HepG2 (cell line): ENCODE data around the gene TTC17. TPM values are rescaled to one million over a fixed set of nuclear protein-coding genes. Genes with fewer than 3 reads are reported as not detected.

Experiments used
- AGO1 ChIP-seq: fragments of 200-400 bp; formaldehyde crosslinking; IDR thresholded peaks from 2 replicates; pipeline ENCODE4 v1.6.1; 2017; ENCODE audit warnings: mild to moderate bottlenecking, low read depth, low read length, moderate library complexity; ENCODE audit not compliant: poor library complexity, severe bottlenecking
- CHCHD3 ChIP-seq: sonication (generic); formaldehyde crosslinking; IDR thresholded peaks from 2 replicates; pipeline ENCODE4 v1.8.0; 2022; ENCODE audit warnings: mild to moderate bottlenecking, missing genetic modification reagents, moderate library complexity
- CREBL2 ChIP-seq: sonication (generic); formaldehyde crosslinking; IDR thresholded peaks from 2 replicates; pipeline ENCODE4 v1.8.1; 2023; ENCODE audit warnings: missing genetic modification reagents, mild to moderate bottlenecking, borderline replicate concordance
- HOXD1 ChIP-seq: sonication (generic); formaldehyde crosslinking; IDR thresholded peaks from 2 replicates; pipeline ENCODE4 v1.5.0; 2020; ENCODE audit warnings: missing genetic modification reagents
- NFYB ChIP-seq: sonication (generic); formaldehyde crosslinking; IDR thresholded peaks from 2 replicates; pipeline ENCODE4 v1.4.0; 2020; ENCODE audit warnings: missing genetic modification reagents
- NR0B2 ChIP-seq: sonication (generic); formaldehyde crosslinking; IDR thresholded peaks from 2 replicates; pipeline ENCODE4 v1.4.0; 2020; ENCODE audit warnings: mild to moderate bottlenecking, missing genetic modification reagents
- NR2F1 ChIP-seq, 2 experiments: fragments of 450-650 bp in 1 of 2; formaldehyde crosslinking in 1 of 2; IDR thresholded peaks; 2 replicates each; pipeline versions ENCODE4 v1.5.0 to v1.6.1; 2016 to 2020; ENCODE audit warnings: mild to moderate bottlenecking in 1 of 2, missing compliant biosample characterization in 1 of 2, missing genetic modification reagents in 1 of 2, moderate library complexity in 1 of 2
- POLR2G ChIP-seq: fragments of 200-400 bp; formaldehyde crosslinking; IDR thresholded peaks from 2 replicates; pipeline ENCODE4 v1.6.1; 2018; ENCODE audit warnings: mild to moderate bottlenecking, low read depth, low read length, moderate library complexity
- RNF219 ChIP-seq: sonication (generic); formaldehyde crosslinking; IDR thresholded peaks from 2 replicates; pipeline ENCODE4 v1.5.0; 2020; ENCODE audit warnings: mild to moderate bottlenecking, missing genetic modification reagents
- SETDB1 ChIP-seq: sonication (generic); formaldehyde crosslinking; IDR thresholded peaks from 2 replicates; pipeline ENCODE4 v1.5.1; 2020; ENCODE audit warnings: missing genetic modification reagents, mild to moderate bottlenecking, borderline replicate concordance
- SIN3B ChIP-seq: fragments of 150-350 bp; IDR thresholded peaks from 2 replicates; pipeline ENCODE4 v1.6.1; 2014; ENCODE audit warnings: low read length
- SRY ChIP-seq: sonication (generic); formaldehyde crosslinking; IDR thresholded peaks from 2 replicates; pipeline ENCODE4 v1.8.0; 2022; ENCODE audit warnings: mild to moderate bottlenecking, missing genetic modification reagents
- THAP9 ChIP-seq: sonication (generic); formaldehyde crosslinking; IDR thresholded peaks from 2 replicates; pipeline ENCODE4; 2020; ENCODE audit warnings: missing genetic modification reagents, mild to moderate bottlenecking, borderline replicate concordance
- TOE1 ChIP-seq: sonication (generic); formaldehyde crosslinking; IDR thresholded peaks from 2 replicates; pipeline ENCODE4 v1.4.0; 2020; ENCODE audit warnings: mild to moderate bottlenecking, missing genetic modification reagents
- WIZ ChIP-seq: sonication (generic); formaldehyde crosslinking; IDR thresholded peaks from 2 replicates; pipeline ENCODE4 v1.5.1; 2020; ENCODE audit warnings: mild to moderate bottlenecking, missing genetic modification reagents
- XBP1 ChIP-seq: sonication (generic); formaldehyde crosslinking; IDR thresholded peaks from 2 replicates; pipeline ENCODE4 v1.5.0; 2020; ENCODE audit warnings: missing genetic modification reagents
- ZBTB44 ChIP-seq: sonication (generic); formaldehyde crosslinking; IDR thresholded peaks from 2 replicates; pipeline ENCODE4 v1.4.0; 2020; ENCODE audit warnings: missing genetic modification reagents
- ZNF20 ChIP-seq: sonication (generic); formaldehyde crosslinking; IDR thresholded peaks from 2 replicates; pipeline ENCODE4 v1.4.0; 2020; ENCODE audit warnings: mild to moderate bottlenecking, moderate library complexity, missing genetic modification reagents
- ZNF30 ChIP-seq: sonication (generic); formaldehyde crosslinking; IDR thresholded peaks from 2 replicates; pipeline ENCODE4 v1.5.0; 2020; ENCODE audit warnings: mild to moderate bottlenecking, missing genetic modification reagents
- ZNF501 ChIP-seq: sonication (generic); formaldehyde crosslinking; IDR thresholded peaks from 2 replicates; pipeline ENCODE4 v1.5.1; 2020; ENCODE audit warnings: mild to moderate bottlenecking, moderate library complexity, missing genetic modification reagents
- ZNF713 ChIP-seq: sonication (generic); formaldehyde crosslinking; IDR thresholded peaks from 2 replicates; pipeline ENCODE4 v1.4.0; 2020; ENCODE audit warnings: mild to moderate bottlenecking, missing genetic modification reagents
- polyA plus RNA-seq, 8 experiments: library from polyadenylated mRNA; depleted of rRNA in 3 of 8; stranded (reverse) in 7 of 8; unstranded in 1 of 8; fragments of >200 nt; fragmentation: Illumina TruSeq in 4 of 8; extraction: Trizol in 4 of 8; gene quantifications; 2 replicates each; pipeline versions ENCODE4 v1.2.1 to v1.2.3, GENCODE V29; 2011 to 2016; ENCODE audit warnings: low read depth in 4 of 8, missing spikeins in 1 of 8, mixed read lengths in 1 of 8; ENCODE audit not compliant: insufficient read depth in 1 of 8
- total RNA-seq, 5 experiments: library from RNA; depleted of rRNA; stranded (reverse); fragments of >200 nt; fragmentation: Illumina TruSeq; extraction: Trizol; gene quantifications; 2 replicates each; pipeline ENCODE4 v1.2.3, GENCODE V29; 2016; ENCODE audit warnings: low read depth in 1 of 5

Gene TTC17
- total and polyA plus RNA-seq, 2 of the 13 experiments (the other 11 are each of a cell fraction or from before 2014, with no cell fraction given), result 55.9 to 99.7 TPM

- TF ChIP-seq RNF219 (CRISPR knock-in tag) (peak; percentile 80; the same call in 1 of the 2 replicates), CREBL2 (CRISPR knock-in tag) (no peak), NFYB (peak; percentile 73), ZNF713 (CRISPR knock-in tag) (no peak), POLR2G (peak; percentile 93), AGO1 (peak; percentile 56), HOXD1 (CRISPR knock-in tag) (peak; percentile 74), THAP9 (CRISPR knock-in tag) (peak; percentile 72; the same call in 1 of the 2 replicates), CHCHD3 (no peak), SIN3B (no peak; the same call in 1 of the 2 replicates), ZNF20 (CRISPR knock-in tag) (no peak), ZNF30 (0 out of 2 replicates have a peak, but pooled peaks have one; percentile 70), NR2F1 (CRISPR knock-in tag; IDR thresholded peaks at IDR 0.05) (no peak), XBP1 (CRISPR knock-in tag) (peak; percentile 74; the same call in 1 of the 2 replicates), ZBTB44 (CRISPR knock-in tag) (no peak), NR0B2 (0 out of 2 replicates have a peak, but pooled peaks have one; percentile 20), WIZ (CRISPR knock-in tag) (no peak), SRY (peak; percentile 81; the same call in 1 of the 2 replicates), ZNF501 (CRISPR knock-in tag) (peak; percentile 89), SETDB1 (CRISPR knock-in tag) (no peak), TOE1 (CRISPR knock-in tag) (no peak)
Measured at GRCh38 chr11:43311791-43312607, 46.7 kb upstream of the TTC17 start, which contains the start of gene API5 (continued).
